Omental fat pad (tissue), 4 donors: ENCODE measurements around the gene ADGRG6. TPM values are rescaled to one million over a fixed set of nuclear protein-coding genes. Genes with fewer than 3 reads are reported as not detected.

ENCODE experiments used
- ATAC-seq: fragments of 150-250 bp; one replicate; pipeline ENCODE4 v1.9.1; 2016; ENCODE audit warnings: mild to moderate bottlenecking, moderate library complexity; ENCODE audit not compliant: low FRiP score
- DNase-seq: peaks from one replicate; pipeline ENCODE4 v3.0.0-alpha.2; 2019; ENCODE audit warnings: low spot score
- CTCF ChIP-seq, 3 donors: fragments of 450-650 bp; IDR thresholded peaks; one replicate each; pipeline ENCODE4 v1.5.1; 2016 to 2017; ENCODE audit warnings: antibody characterized with exemption in 3 of 3, mild to moderate bottlenecking in 3 of 3, moderate library complexity in 2 of 3
- total RNA-seq, 4 donors: library from RNA; depleted of rRNA; stranded (reverse); fragments of >200 nt; gene quantifications; one replicate each; pipeline ENCODE4 v1.1.0, GENCODE V29; 2016

Gene ADGRG6
- total RNA-seq, 4 donors from 2014 or later, result 28.5 to 68.6 (median 42.7) TPM

- no peak for DNase-seq
- ATAC-seq, result no peak
- no peak for TF ChIP-seq CTCF (IDR thresholded peaks at IDR 0.05)
These were observed 36.3 kb upstream of the ADGRG6 start for GRCh38 chr6:142265476-142265875.

- no peak for DNase-seq
- TF ChIP-seq CTCF (IDR thresholded peaks at IDR 0.05), result no peak
- ATAC-seq, result no peak
These were observed 35.7 kb upstream of the ADGRG6 start for GRCh38 chr6:142266060-142266459.

- ATAC-seq (no peak), DNase-seq (no peak)
- TF ChIP-seq CTCF (IDR thresholded peaks at IDR 0.05), result no peak
These were observed 30.3 kb upstream of the ADGRG6 start for GRCh38 chr6:142271476-142271875.

- TF ChIP-seq CTCF (IDR thresholded peaks at IDR 0.05), result no peak
- ATAC-seq (no peak), DNase-seq (no peak)
These were observed 27.2 kb upstream of the ADGRG6 start for GRCh38 chr6:142274656-142275055.

- no peak for ATAC-seq
- no peak for DNase-seq
- no peak for TF ChIP-seq CTCF (IDR thresholded peaks at IDR 0.05)
These were observed 26.4 kb upstream of the ADGRG6 start for GRCh38 chr6:142275236-142276006.

GRCh38 chr6:142276256-142276655 is 25.6 kb upstream of the ADGRG6 start:
- DNase-seq, result no peak
- TF ChIP-seq CTCF (IDR thresholded peaks at IDR 0.05), result no peak
- no peak for ATAC-seq
